GM12801 (cell line): ENCODE data around the gene TMEM247.

Source experiments
- TF ChIP-seq, protein P1 (sequence below): IDR thresholded peaks from one replicate; pipeline ENCODE4 v1.5.1; 2011; ENCODE audit warnings: control low read depth; ENCODE audit not compliant: insufficient read length; ENCODE audit errors: extremely low read depth

TMEM247 gene

GRCh38 chr2:46436800-46437199 lies 42.6 kb upstream of the TMEM247 start:
- TF ChIP-seq, protein P1, sequence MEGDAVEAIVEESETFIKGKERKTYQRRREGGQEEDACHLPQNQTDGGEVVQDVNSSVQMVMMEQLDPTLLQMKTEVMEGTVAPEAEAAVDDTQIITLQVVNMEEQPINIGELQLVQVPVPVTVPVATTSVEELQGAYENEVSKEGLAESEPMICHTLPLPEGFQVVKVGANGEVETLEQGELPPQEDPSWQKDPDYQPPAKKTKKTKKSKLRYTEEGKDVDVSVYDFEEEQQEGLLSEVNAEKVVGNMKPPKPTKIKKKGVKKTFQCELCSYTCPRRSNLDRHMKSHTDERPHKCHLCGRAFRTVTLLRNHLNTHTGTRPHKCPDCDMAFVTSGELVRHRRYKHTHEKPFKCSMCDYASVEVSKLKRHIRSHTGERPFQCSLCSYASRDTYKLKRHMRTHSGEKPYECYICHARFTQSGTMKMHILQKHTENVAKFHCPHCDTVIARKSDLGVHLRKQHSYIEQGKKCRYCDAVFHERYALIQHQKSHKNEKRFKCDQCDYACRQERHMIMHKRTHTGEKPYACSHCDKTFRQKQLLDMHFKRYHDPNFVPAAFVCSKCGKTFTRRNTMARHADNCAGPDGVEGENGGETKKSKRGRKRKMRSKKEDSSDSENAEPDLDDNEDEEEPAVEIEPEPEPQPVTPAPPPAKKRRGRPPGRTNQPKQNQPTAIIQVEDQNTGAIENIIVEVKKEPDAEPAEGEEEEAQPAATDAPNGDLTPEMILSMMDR, result no peak

GRCh38 chr2:46438102-46438501 lies 41.3 kb upstream of the TMEM247 start:
- TF ChIP-seq, protein P1, result no peak

DNA sequence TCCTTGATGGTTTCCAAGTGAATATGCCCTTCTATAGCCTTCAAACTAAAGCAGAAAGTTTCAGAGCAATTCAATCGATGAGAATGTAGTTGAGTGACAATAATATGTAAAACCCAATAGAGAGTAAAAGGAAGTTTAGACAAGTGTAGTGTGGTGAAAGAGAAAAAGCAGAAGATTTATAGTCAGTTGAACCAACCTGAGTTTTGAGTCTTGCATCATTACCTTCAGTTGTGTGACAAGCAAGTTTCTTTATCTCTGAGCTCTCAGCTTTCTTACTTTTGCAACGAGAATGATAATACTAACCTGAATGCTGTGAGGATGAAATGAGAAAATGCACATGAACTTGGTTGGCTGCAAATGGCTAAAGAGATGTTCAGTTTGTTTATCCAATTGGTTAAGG lies 40.6 kb upstream of the TMEM247 start:
- TF ChIP-seq, protein P1, result no peak

GRCh38 chr2:46439582-46439981 lies 39.8 kb upstream of the TMEM247 start:
- TF ChIP-seq, protein P1, result no peak

- TF ChIP-seq, protein P1, result no peak
These were observed 37.3 kb upstream of the TMEM247 start for GRCh38 chr2:46441838-46442712.

- TF ChIP-seq, protein P1, result no peak
These were observed 34.6 kb upstream of the TMEM247 start for GRCh38 chr2:46444732-46445131.

- TF ChIP-seq, protein P1, result no peak
These were observed 33.8 kb upstream of the TMEM247 start for GRCh38 chr2:46445556-46445955.
